GM12878 (cell line): ENCODE data around the gene SEMA4A. TPM values are rescaled to one million over a fixed set of nuclear protein-coding genes. Genes with fewer than 3 reads are reported as not detected.

ENCODE experiments used
- ATAC-seq: fragments of 200-7000 bp; cut with Tn5 transposase; 3 replicates; pipeline ENCODE4 v1.9.1; 2020; ENCODE audit warnings: mild to moderate bottlenecking, moderate library complexity
- BruUV-seq: library from RNA; stranded (reverse); fragments of 400-500 nt; replicated peaks from 2 replicates; lab custom pipeline; 2021; lab: Mats Ljungman, UMichigan
- CTCF ChIA-PET: fragments of 300-600 bp; sonication (Branson Sonifier 250); formaldehyde crosslinking; extraction: SDS; loops from one replicate; lab custom pipeline; 2021; ENCODE audit warnings: inconsistent platforms; lab: Yijun Ruan, JAX
- POLR2A ChIA-PET: fragments of 350-600 bp; formaldehyde crosslinking; extraction: SDS; loops from one replicate; lab custom pipeline; 2021; ENCODE audit warnings: inconsistent platforms; lab: Charles Lee
- RAD21 ChIA-PET: fragments of 300-600 bp; sonication (Branson Sonifier 250); formaldehyde crosslinking; loops from one replicate; lab custom pipeline; 2023; ENCODE audit warnings: antibody characterized with exemption; ENCODE audit not compliant: unreplicated experiment; lab: Charles Lee
- SMC1A ChIA-PET: fragments of 300-600 bp; sonication (Branson Sonifier 250); formaldehyde crosslinking; loops from one replicate; lab custom pipeline; 2023; ENCODE audit not compliant: unreplicated experiment, uncharacterized antibody; lab: Charles Lee
- DNase-seq: peaks from one replicate; pipeline ENCODE4 v3.0.0-alpha.2; 2011; ENCODE audit warnings: low read depth, low spot score
- FAIRE-seq: peaks from 3 replicates; lab custom pipeline; 2011; peaks lifted over from hg19 to GRCh38; lab: Jason Lieb, UNC
- H2AFZ ChIP-seq: 2 replicates; pipeline ENCODE4 v1.6.0; 2011; ENCODE audit warnings: low read depth, low read length, control low read depth; ENCODE audit not compliant: control insufficient read depth
- H3K27ac ChIP-seq: 2 replicates; pipeline ENCODE4 v1.5.1; 2011; ENCODE audit warnings: control low read depth; ENCODE audit not compliant: control insufficient read depth, insufficient read depth
- H3K27me3 ChIP-seq, 2 experiments: replicated peaks in 1 of 2; 2 replicates each; pipeline versions ENCODE4 v1.6.0 to v1.6.1; 2011; ENCODE audit warnings: low read length in 1 of 2; ENCODE audit not compliant: control insufficient read depth in 2 of 2, insufficient read depth in 2 of 2
- H3K36me3 ChIP-seq, 2 experiments: 2 replicates each; pipeline ENCODE4 v1.5.1; 2011; ENCODE audit warnings: low read length in 1 of 2; ENCODE audit not compliant: control insufficient read depth in 2 of 2, insufficient read depth in 2 of 2
- H3K4me1 ChIP-seq: 2 replicates; pipeline ENCODE4 v1.6.1; 2011; ENCODE audit warnings: mild to moderate bottlenecking, low read length, moderate library complexity, mixed read lengths; ENCODE audit not compliant: control insufficient read depth, insufficient read depth
- H3K4me2 ChIP-seq: 2 replicates; pipeline ENCODE4 v1.6.0; 2011; ENCODE audit warnings: control low read depth; ENCODE audit not compliant: control insufficient read depth, insufficient read depth
- H3K4me3 ChIP-seq: fragments of 200-600 bp; sonication (generic); 2 replicates; pipeline ENCODE4 v1.5.1; 2016
- H3K79me2 ChIP-seq: 2 replicates; pipeline ENCODE4 v1.6.0; 2011; ENCODE audit warnings: low read length; ENCODE audit not compliant: control insufficient read depth, insufficient read depth
- H3K9ac ChIP-seq: 2 replicates; pipeline ENCODE4 v1.8.0; 2011; ENCODE audit warnings: low read length, control low read depth, mixed read lengths; ENCODE audit not compliant: control insufficient read depth, insufficient read depth
- H3K9me3 ChIP-seq: replicated peaks from 3 replicates; pipeline ENCODE4 v1.5.1; 2011; ENCODE audit warnings: mild to moderate bottlenecking, low read length; ENCODE audit not compliant: control insufficient read depth, insufficient read depth
- H4K20me1 ChIP-seq: 2 replicates; pipeline ENCODE4 v1.6.0; 2011; ENCODE audit not compliant: control insufficient read depth, insufficient read depth
- CREM ChIP-seq: IDR thresholded peaks from 2 replicates; pipeline ENCODE4 v1.6.1; 2014; ENCODE audit warnings: antibody characterized with exemption, low read depth
- JUND ChIP-seq: IDR thresholded peaks from 2 replicates; pipeline ENCODE4 v1.6.1; 2012; ENCODE audit warnings: low read depth, mild to moderate bottlenecking, low read length, improper control_type of control experiment, moderate library complexity
- POLR2AphosphoS5 ChIP-seq: IDR thresholded peaks from 2 replicates; pipeline ENCODE4 v1.6.1; 2011; ENCODE audit warnings: mild to moderate bottlenecking, low read length, inconsistent platforms
- RELB ChIP-seq: fragments of 450-650 bp; IDR thresholded peaks from 2 replicates; pipeline ENCODE4 v1.6.1; 2017; ENCODE audit warnings: low read depth, mild to moderate bottlenecking, moderate library complexity
- SIN3A ChIP-seq: IDR thresholded peaks from 2 replicates; pipeline ENCODE4 v1.6.1; 2012; ENCODE audit warnings: low read depth, low read length, improper control_type of control experiment
- SMARCA5 ChIP-seq: fragments of 450-650 bp; IDR thresholded peaks from 2 replicates; pipeline ENCODE4 v1.6.1; 2017; ENCODE audit warnings: mild to moderate bottlenecking
- SREBF1 ChIP-seq: IDR thresholded peaks from 2 replicates; pipeline ENCODE4 v1.6.1; 2012; ENCODE audit warnings: mild to moderate bottlenecking, low read length
- ZNF687 ChIP-seq: fragments of 450-650 bp; IDR thresholded peaks from 2 replicates; pipeline ENCODE4 v1.6.1; 2017; ENCODE audit warnings: mild to moderate bottlenecking, moderate library complexity
- WGBS: methylation state at CpG from one replicate; pipeline ENCODE4 v1.1.6; 2016; ENCODE audit warnings: low lambda C conversion rate; ENCODE audit not compliant: insufficient replicate concordance, insufficient coverage; ENCODE audit errors: missing lambda C conversion rate; 5-methylcytosine and 5-hydroxymethylcytosine counted together
- in situ Hi-C: fragments of 300-500 bp; cut with MboI; formaldehyde crosslinking; loops from 9 replicates; pipeline ENCODE4 v1.14.3; 2018; ENCODE audit warnings: mixed read lengths
- intact Hi-C: fragments of 100-400 bp; cut with micrococcal nuclease; formaldehyde crosslinking; loops from one replicate; pipeline ENCODE4 v1.14.2; 2022; ENCODE audit not compliant: unreplicated experiment
- polyA plus RNA-seq, 11 experiments: library from polyadenylated mRNA; depleted of rRNA in 4 of 11; unstranded in 6 of 11; stranded (reverse) in 5 of 11; fragments of >200 nt; fragmentation: Nextera tagmentation in 4 of 11; fragmentation: Illumina TruSeq in 1 of 11; extraction: Ambion mirVana in 4 of 11; extraction: Trizol in 1 of 11; gene quantifications; 1 replicate in 1 of 11; 2 replicates in 10 of 11; pipeline versions ENCODE4 v1.2.1 to v1.2.3, GENCODE V29; 2011 to 2016; ENCODE audit warnings: inconsistent platforms in 2 of 11, missing spikeins in 2 of 11, low read depth in 1 of 11
- total RNA-seq, 4 experiments: library from RNA; depleted of rRNA in 3 of 4; stranded (reverse); fragments of >200 nt in 3 of 4; fragmentation: Illumina TruSeq in 1 of 4; extraction: Trizol in 1 of 4; gene quantifications; 2 replicates each; pipeline versions ENCODE4 v1.2.1 to v1.2.3, GENCODE V29; 2013 to 2021

SEMA4A gene
- total and polyA plus RNA-seq, 10 of the 15 experiments (the other 5 are each of a cell fraction or from before 2014, with no cell fraction given): 2.6 to 64.2 (median 32.8) TPM

GRCh38 chr1:156106624-156107488 is 46.5 kb upstream of the SEMA4A start:
- DNase-seq (no peak), FAIRE-seq (no peak), ATAC-seq (peak; percentile 38)
- TF ChIP-seq ZNF687 (no peak), SREBF1 (no peak), JUND (no peak), SIN3A (no peak), SMARCA5 (peak; percentile 32; the same call in 1 of the 2 replicates), RELB (no peak), POLR2AphosphoS5 (no peak), CREM (no peak)
- Histone ChIP-seq H3K4me2 (peak overlapping the region; percentile 89), H3K4me1 (peaks cover 30% of the 10 kb centered on the region), H4K20me1 (no peaks in the 10 kb centered on the region), H3K4me3 (peak overlapping the region; percentile 45; the same call in 1 of the 2 replicates), H2AFZ (peak overlapping the region; percentile 86), H3K27ac (peak overlapping the region; percentile 57), H3K27me3 (no peaks in the 10 kb centered on the region), H3K36me3 (no peaks in the 10 kb centered on the region), H3K79me2 (no peaks in the 10 kb centered on the region), H3K9ac (peak overlapping the region; percentile 66), H3K9me3 (no peaks in the 10 kb centered on the region)
- in situ Hi-C loops: no loop called here
- intact Hi-C loops: no loop called here
- ChIA-PET RAD21 (interaction anchor here (0.9 to 22.4 kb wide), 4 partner anchors 10 to 118 kb away, joined by 3 to 695 read pairs (median 14); partner anchors contain the start of gene LMNA), POLR2A (interaction anchor here (0.9 to 6.1 kb wide), 7 partner anchors 9 to 900 kb away, joined by 3 to 128 read pairs (median 9); partner anchors contain the start of genes LMNA and PMF1), CTCF (interaction anchor here (0.7 to 21.5 kb wide), 6 partner anchors 11 to 228 kb away, joined by 3 to 1294 read pairs (median 4); partner anchors contain the start of gene LMNA), SMC1A (interaction anchor here (1.6 to 23.8 kb wide), 3 partner anchors 10 to 43 kb away, joined by 3 to 874 read pairs (median 24); partner anchors contain the start of gene LMNA)
- 67% methylated on average over 10 of the region's 14 CpGs for WGBS
- BruUV-seq: TSS peak; percentile 96
